Measurements from ENCODE around the gene SLC39A11.
A peak's percentile ranks its signal among the peaks of the same experiment; 100 is the strongest.

Gene SLC39A11

GRCh38 chr17:72677714-72678390, 414.6 kb downstream of the SLC39A11 start:
- no peak for DNase-seq

- no peak for DNase-seq
Measured at GRCh38 chr17:72677108-72677507, 415.4 kb downstream of the SLC39A11 start.

GRCh38 chr17:72672729-72673128, 419.8 kb downstream of the SLC39A11 start:
- no peak for DNase-seq

- no peak for DNase-seq
Measured at GRCh38 chr17:72671016-72671415, 421.5 kb downstream of the SLC39A11 start.

- no peak for DNase-seq
Measured at GRCh38 chr17:72667096-72668063, 425.1 kb downstream of the SLC39A11 start.

GRCh38 chr17:72665852-72666851, 426.3 kb downstream of the SLC39A11 start:
- no peak for DNase-seq

GRCh38 chr17:72662827-72663190, 429.7 kb downstream of the SLC39A11 start:
- no peak for DNase-seq

- no peak for DNase-seq
Measured at GRCh38 chr17:72661945-72662826, 430.3 kb downstream of the SLC39A11 start.

GRCh38 chr17:72661116-72661944, 431.2 kb downstream of the SLC39A11 start:
- no peak for DNase-seq

- DNase-seq: no peak
Measured at GRCh38 chr17:72660274-72661115, 432.0 kb downstream of the SLC39A11 start.

GRCh38 chr17:72659811-72660210, 432.7 kb downstream of the SLC39A11 start:
- no peak for DNase-seq

GRCh38 chr17:72658675-72659074, 433.8 kb downstream of the SLC39A11 start:
- DNase-seq: no peak

- DNase-seq: no peak
Measured at GRCh38 chr17:72657467-72658317, 434.8 kb downstream of the SLC39A11 start.

GRCh38 chr17:72656130-72656763, 436.2 kb downstream of the SLC39A11 start:
- DNase-seq: no peak

- DNase-seq: peak in 1 of 2 donors; percentile 11
Measured at GRCh38 chr17:72654706-72655105, 437.8 kb downstream of the SLC39A11 start.

GRCh38 chr17:72651988-72652387, 440.5 kb downstream of the SLC39A11 start:
- DNase-seq: no peak

GRCh38 chr17:72648702-72649101, 443.8 kb downstream of the SLC39A11 start:
- no peak for DNase-seq

GRCh38 chr17:72646176-72646575, 446.3 kb downstream of the SLC39A11 start:
- no peak for DNase-seq
